SK-N-DZ (cell line): ENCODE results near the gene TTBK2.

Source experiments
- DNase-seq: peaks from one replicate; pipeline ENCODE4 v3.0.0-alpha.2; 2015; ENCODE audit warnings: low spot score
- small RNA-seq, 2 experiments: library from RNA; depleted of rRNA; stranded (forward); fragments of <200 nt; gene quantifications; one replicate each; pipeline ENCODE3, GENCODE V24; 2014

The TTBK2 gene

DNA sequence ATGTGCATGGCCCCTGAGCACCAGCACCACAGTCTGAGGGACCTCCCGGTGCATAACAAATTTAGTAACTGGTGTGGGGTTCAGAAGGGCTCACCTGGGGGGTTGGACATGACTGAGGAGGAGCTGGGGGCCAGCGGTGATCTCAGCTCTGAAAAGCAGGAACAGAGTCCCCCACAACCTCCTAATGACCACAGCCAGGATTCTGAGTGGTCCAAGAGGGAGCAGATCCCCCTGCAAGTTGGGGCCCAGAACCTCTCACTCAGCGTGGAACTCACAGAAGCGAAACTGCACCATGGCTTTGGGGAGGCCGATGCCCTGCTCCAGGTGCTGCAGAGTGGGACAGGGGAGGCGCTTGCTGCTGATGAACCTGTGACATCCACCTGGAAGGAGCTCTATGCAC is 226.6 kb downstream of the TTBK2 start:
- no peak for DNase-seq

GRCh38 chr15:42693496-42693895 is 227.1 kb downstream of the TTBK2 start:
- DNase-seq = no peak

- DNase-seq = no peak
Observed at GRCh38 chr15:42692997-42693396, 227.6 kb downstream of the TTBK2 start.

DNA sequence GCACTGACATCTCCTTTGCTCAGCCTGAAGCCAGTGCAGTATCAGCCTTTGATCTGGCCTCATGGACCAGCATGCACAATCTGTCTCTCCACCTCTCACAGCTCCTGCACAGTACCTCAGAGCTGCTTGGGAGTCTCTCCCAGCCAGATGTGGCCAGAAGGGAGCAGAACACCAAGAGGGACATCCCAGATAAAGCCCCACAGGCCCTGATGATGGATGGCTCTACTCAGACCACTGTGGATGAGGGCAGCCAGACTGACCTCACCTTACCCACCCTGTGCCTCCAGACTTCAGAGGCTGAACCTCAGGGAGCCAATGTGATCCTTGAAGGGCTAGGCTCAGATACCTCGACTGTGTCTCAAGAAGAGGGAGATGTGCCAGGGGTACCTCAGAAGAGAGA is 228.0 kb downstream of the TTBK2 start:
- DNase-seq = no peak

- DNase-seq = no peak
Observed at GRCh38 chr15:42691770-42692169, 228.8 kb downstream of the TTBK2 start.

GRCh38 chr15:42691308-42691707 is 229.3 kb downstream of the TTBK2 start:
- DNase-seq = no peak

Small RNA genes lying within 50 kb of the gene (small RNA-seq; reads per million reads assigned to genes)
- gene KRT8P50 = 0 reads per million in 2 experiments
